Measurements from ENCODE around the gene SUN5. TPM values are rescaled to one million over a fixed set of nuclear protein-coding genes. Genes with fewer than 3 reads are reported as not detected.
A peak's percentile ranks its signal among the peaks of the same experiment; 100 is the strongest.

Gene SUN5
- total and polyA plus RNA-seq, 2 of the 8 experiments (the other 6 are each of a cell fraction or from before 2014, with no cell fraction given) = not detected

GRCh38 chr20:32959351-32960221, 44.6 kb downstream of the SUN5 start:
- WGBS, 2 experiments (ENCODE audit: extremely low coverage in 1 of 2, insufficient coverage in 1 of 2, insufficient read length in 1 of 2, insufficient replicate concordance in 2 of 2, low coverage in 1 of 2, low lambda C conversion rate in 2 of 2, missing lambda C conversion rate in 1 of 2) = 83% methylated on average over 14 of the region's 14 CpGs; no CpG with 5 or more reads in 1 of the 2 experiments
- Histone ChIP-seq H2BK15ac (ENCODE audit: low read length) (no peak overlapping the region), H3K79me1 (ENCODE audit: low read depth, low read length) (no peaks in the 10 kb centered on the region), H2AFZ (ENCODE audit: low read length) (no peak overlapping the region), H3K4me3 (ENCODE audit: extremely low read depth in 1 of 4, insufficient read depth in 2 of 4, low read depth in 3 of 4, low read length in 4 of 4) (no peak overlapping the region), H2BK20ac (ENCODE audit: low read length) (no peak overlapping the region), H2BK5ac (ENCODE audit: low read depth, low read length) (no peak overlapping the region), H3K56ac (replicated peaks; ENCODE audit: insufficient read length, low read depth, low read length) (no peak overlapping the region), H3K4me2 (ENCODE audit: insufficient read depth in 1 of 2, low read depth in 2 of 2, low read length in 2 of 2) (no peak overlapping the region), H2BK12ac (ENCODE audit: low read depth, low read length) (no peak overlapping the region), H2AK5ac (ENCODE audit: low read depth, low read length) (no peak overlapping the region), H3K79me2 (ENCODE audit: control insufficient read depth in 1 of 2, insufficient read depth in 2 of 2, low read length in 2 of 2) (no peaks in the 10 kb centered on the region), H3K27me3 (replicated peaks in 1 of 4; ENCODE audit: control insufficient read depth in 3 of 4, extremely low read depth in 1 of 4, insufficient read depth in 3 of 4, low read length in 3 of 4) (peaks cover 0 to 4% (median 0%) of the 10 kb centered on the region in 4 experiments; a peak in 3 of 7 replicates), H3K23ac (ENCODE audit: insufficient read length) (no peak overlapping the region), H3K18ac (ENCODE audit: extremely low read depth, low read length) (no peak overlapping the region), H4K91ac (replicated peaks; ENCODE audit: insufficient read length, low read length) (no peak overlapping the region), H3K4me1 (replicated peaks in 1 of 4; ENCODE audit: control insufficient read depth in 3 of 4, insufficient read depth in 4 of 4, low read length in 3 of 4) (no peaks in the 10 kb centered on the region; a peak in 1 of 7 replicates), H2BK120ac (replicated peaks; ENCODE audit: low read depth, low read length) (no peak overlapping the region), H3K23me2 (ENCODE audit: low read depth, low read length) (no peaks in the 10 kb centered on the region), H3K27ac (ENCODE audit: low read depth, low read length) (no peak overlapping the region), H4K20me1 (replicated peaks in 1 of 2; ENCODE audit: control insufficient read depth in 1 of 2, insufficient read depth in 2 of 2, low read length in 2 of 2) (no peaks in the 10 kb centered on the region), H3K14ac (ENCODE audit: insufficient read length) (no peak overlapping the region), H3K36me3 (ENCODE audit: control insufficient read depth in 2 of 4, insufficient read depth in 4 of 4, low read length in 3 of 4) (no peaks in the 10 kb centered on the region), H4K5ac (ENCODE audit: insufficient read length, low read depth, low read length) (no peak overlapping the region), H3K9me3 (ENCODE audit: insufficient read depth in 2 of 2, low read depth in 1 of 2, low read length in 1 of 2) (peaks cover 0 to 5% of the 10 kb centered on the region in 2 experiments; a peak in 1 of 4 replicates), H3K4ac (replicated peaks; ENCODE audit: insufficient read length, low read depth, low read length) (no peak overlapping the region), H4K8ac (ENCODE audit: extremely low read depth, insufficient read depth, low read length) (no peak overlapping the region), H3K9ac (replicated peaks in 1 of 4; ENCODE audit: extremely low read depth in 1 of 4, low read depth in 3 of 4, low read length in 3 of 4) (no peak overlapping the region)
- FAIRE-seq (no peak), DNase-seq (ENCODE audit: low read depth in 1 of 2, low spot score in 2 of 2) (peak in 1 of 2 experiments; percentile 45)
- POLR2A ChIA-PET (ENCODE audit: partially characterized antibody) = no interaction called here
- CTCF ChIA-PET (ENCODE audit: partially characterized antibody) = interaction anchor here (0.5 to 1.8 kb wide), 4 partner anchors 14 to 291 kb away, joined by 3 to 13 read pairs (median 4); no protein-coding TSS in a partner anchor
- TF ChIP-seq CBX8 (IDR thresholded peaks at IDR 0.05; ENCODE audit: borderline replicate concordance, low read depth, low read length) = no peak
- no peak for TF ChIP-seq SP4 (IDR thresholded peaks at IDR 0.05; ENCODE audit: low read length)
- TF ChIP-seq RAD21 (IDR thresholded peaks at IDR 0.05 in 1 of 2, conservative IDR thresholded peaks at IDR 0.05 in 1 of 2; ENCODE audit: low read depth in 2 of 2, low read length in 2 of 2) = no peak
- no peak for TF ChIP-seq JUND (IDR thresholded peaks at IDR 0.05; ENCODE audit: low read length)
- TF ChIP-seq HDAC6 (IDR thresholded peaks at IDR 0.05; ENCODE audit: low read depth, low read length) = no peak
- no peak for TF ChIP-seq CREB1 (IDR thresholded peaks at IDR 0.05)
- no peak for TF ChIP-seq RNF2 (IDR thresholded peaks at IDR 0.05; ENCODE audit: borderline replicate concordance, low read depth, low read length, missing control alignments, poor library complexity, severe bottlenecking)
- no peak for TF ChIP-seq YY1 (IDR thresholded peaks at IDR 0.05; ENCODE audit: low read depth, low read length)
- TF ChIP-seq JUN (IDR thresholded peaks at IDR 0.05; ENCODE audit: low read depth, low read length) = no peak
- TF ChIP-seq KDM4A (IDR thresholded peaks at IDR 0.05; ENCODE audit: low read depth, low read length, severe bottlenecking) = no peak
